Measurements from ENCODE around the gene ANXA5.
"Not testable (repeated sequence)": the region's sequence is repeated elsewhere in the genome, so short reads cannot be mapped to it uniquely, and the experiment has no call there.

ANXA5 gene

DNA sequence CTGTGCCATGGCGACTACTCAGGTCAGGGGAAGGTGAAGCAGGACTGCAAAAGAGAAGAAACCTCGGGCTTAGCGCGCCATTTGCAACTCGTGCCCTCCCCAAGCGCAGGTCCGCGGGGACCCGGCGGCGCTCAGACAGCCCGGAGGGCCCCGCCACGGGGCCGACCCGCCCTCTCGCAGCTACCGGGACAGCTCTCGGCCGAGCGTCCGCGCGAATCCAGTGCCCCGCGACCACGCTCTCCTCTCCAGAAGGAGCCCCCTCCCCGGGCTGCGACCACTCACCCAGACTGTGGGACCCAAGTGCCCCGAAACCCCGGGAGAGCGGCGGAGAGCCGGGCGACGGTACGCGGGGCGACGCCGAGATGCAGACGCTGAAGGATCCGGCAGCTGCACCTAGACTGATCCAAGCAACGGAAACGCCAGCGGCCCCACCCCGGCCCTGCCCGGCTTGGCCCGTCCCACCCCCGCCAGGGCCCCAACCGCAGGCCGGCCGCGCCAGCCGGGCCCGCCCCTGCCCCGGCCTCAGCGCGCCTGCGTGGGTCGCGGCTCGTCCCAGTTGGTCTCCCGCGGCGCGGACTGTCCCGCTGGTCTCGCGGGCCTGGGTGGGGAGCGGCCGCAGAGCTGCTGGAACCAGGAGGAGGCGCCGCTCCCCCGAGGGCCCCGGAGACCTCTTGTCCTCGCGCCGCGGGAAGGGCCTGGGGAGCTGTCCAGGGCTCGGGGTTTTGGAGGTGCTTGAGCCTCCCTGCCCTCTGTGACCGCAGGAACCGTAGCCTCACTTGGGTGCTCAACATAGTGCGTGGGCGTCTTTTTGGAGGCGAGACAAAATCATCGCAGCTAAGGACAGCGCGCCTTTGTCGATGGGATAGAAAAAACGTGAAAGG is at the start of gene ANXA5:
Gene ANXA5 (minus strand): TSS at position 400 of the 881 bp plus-strand sequence. CDS start 391 bp downstream, at position 9.
- peak; percentile 49 for DNase-seq

- DNase-seq = no peak
Observed at GRCh38 chr4:121742794-121743193, 46.0 kb upstream of the ANXA5 start.

DNA sequence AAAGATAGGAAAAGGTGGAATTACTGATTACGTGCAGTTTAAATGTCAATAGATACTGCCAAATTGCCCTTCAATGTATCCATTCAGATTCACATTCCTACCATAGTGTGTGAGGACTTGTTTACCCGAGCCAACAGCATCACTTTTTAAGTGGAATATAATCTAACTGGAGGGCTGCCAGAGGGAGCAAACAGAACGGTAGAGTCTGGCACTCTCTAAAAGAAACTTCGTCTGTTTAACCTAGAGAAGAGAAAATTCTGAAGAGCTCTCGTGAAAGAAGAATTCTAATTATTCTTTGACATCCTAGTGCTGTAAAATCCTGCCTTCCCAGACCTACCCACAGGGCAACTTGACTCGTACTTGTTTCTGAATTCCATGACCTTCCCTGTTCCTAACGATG is 45.0 kb upstream of the ANXA5 start:
- DNase-seq = no peak

DNA sequence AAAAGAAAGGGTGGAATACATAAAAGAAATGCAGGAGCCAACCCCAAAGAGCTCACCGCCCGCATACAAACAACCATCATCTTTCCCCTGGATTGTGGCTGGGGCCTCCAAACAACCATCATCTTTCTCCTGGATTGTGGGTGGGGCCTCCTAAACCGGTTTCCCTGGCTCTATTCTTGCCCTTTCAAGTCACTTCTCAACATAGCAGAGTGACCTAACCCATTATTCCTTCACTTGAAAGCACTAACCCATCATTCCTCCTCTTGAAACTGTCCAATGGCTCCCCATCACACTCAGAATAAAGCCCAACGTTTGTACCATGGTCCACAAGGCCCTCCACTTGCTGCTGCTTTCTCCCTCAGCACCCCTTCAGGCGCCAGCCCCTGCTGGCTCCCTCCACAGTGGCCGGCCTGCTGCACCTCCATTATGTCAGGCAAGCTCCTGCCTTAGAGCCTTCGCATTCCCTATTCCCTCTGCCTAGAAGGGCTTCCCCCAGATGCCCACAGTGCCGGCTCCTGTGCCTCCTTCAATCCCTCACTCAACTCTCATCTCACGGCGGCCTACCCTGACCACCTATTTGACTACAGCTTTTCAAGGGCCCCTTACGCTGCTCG is 44.1 kb upstream of the ANXA5 start:
- no peak for DNase-seq

- DNase-seq = no peak
Observed at GRCh38 chr4:121739575-121739974, 42.8 kb upstream of the ANXA5 start.

GRCh38 chr4:121738780-121739535 is 42.2 kb upstream of the ANXA5 start:
- DNase-seq = no peak

GRCh38 chr4:121737846-121738554 is 41.2 kb upstream of the ANXA5 start:
- DNase-seq = no peak

- DNase-seq = no peak
Observed at GRCh38 chr4:121736735-121737351, 40.1 kb upstream of the ANXA5 start.

- no peak for DNase-seq
Observed at GRCh38 chr4:121734571-121734970, 37.8 kb upstream of the ANXA5 start.

- no peak for DNase-seq
Observed at GRCh38 chr4:121733942-121734341, 37.2 kb upstream of the ANXA5 start.

GRCh38 chr4:121729753-121730152 is 33.0 kb upstream of the ANXA5 start:
- DNase-seq = not testable (repeated sequence)

GRCh38 chr4:121728798-121729226 is 32.0 kb upstream of the ANXA5 start:
- no peak for DNase-seq

GRCh38 chr4:121728066-121728465 is 31.3 kb upstream of the ANXA5 start:
- DNase-seq = no peak

GRCh38 chr4:121726642-121727268 is 30.0 kb upstream of the ANXA5 start:
- DNase-seq = no peak

- DNase-seq = no peak
Observed at GRCh38 chr4:121724671-121725070, 27.9 kb upstream of the ANXA5 start.

- no peak for DNase-seq
Observed at GRCh38 chr4:121721700-121722099, 24.9 kb upstream of the ANXA5 start.

DNA sequence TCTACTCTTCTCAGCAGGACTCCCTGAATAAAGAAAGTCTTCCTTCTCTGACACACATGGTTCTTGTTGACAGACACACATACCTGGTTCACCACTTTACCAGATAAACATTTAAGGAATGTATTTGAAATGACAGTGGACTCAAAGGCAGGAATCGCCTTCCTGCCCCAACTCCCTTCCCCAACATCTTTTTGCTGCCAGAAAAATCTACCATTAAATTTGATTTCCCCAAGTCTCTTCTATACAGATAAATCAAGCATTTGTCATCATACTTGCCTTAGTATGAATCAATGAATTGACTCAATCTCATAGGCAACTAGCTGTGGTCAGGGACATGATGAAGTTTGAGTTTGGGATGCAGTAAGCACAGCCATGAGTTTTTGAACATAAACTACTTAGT is 23.3 kb upstream of the ANXA5 start:
- no peak for DNase-seq

DNA sequence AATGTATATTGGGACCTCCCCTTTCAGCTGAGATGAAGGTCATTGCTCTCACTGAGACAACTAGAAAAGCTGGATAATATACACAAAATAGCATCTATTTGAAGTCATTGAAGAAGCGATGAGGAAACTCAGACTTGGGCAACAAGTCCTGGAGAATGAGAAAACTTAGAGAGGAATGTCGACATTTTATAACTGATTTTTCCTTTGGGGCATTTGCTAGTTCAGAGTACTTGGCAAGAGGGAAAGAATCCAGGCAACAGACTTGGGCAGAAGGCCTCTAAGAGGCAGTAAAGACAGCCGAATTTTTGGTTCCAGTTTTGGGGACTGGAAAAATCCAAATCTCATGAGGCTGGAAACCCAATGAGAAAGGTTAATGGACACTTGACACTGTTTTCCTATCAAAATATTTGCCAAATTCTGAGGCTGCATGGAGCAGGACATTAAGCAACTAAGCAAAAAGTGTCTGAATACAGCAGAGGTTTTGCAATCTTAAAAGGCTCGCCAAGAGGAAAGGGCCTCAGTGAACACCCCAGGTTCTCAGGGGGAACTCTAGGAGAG is 21.0 kb upstream of the ANXA5 start:
- DNase-seq = no peak

DNA sequence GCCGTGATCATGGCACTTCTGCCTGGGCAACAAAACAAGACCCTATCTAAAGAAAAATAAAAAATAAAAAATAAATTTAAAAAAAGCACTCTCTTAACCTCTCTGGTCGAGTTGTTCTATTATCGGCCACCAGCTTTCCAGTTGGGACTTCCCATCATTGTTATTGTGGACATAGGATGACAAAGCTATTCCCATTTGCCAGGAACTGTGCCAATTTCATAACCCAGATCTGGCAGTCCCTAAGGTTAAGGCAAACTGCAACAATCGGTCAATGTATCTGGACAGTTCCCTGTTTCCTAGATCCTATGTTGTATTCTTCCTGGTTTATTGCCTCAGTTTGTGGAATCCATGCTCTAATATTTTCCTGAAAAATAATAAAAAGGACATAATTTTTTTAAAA is 17.8 kb upstream of the ANXA5 start:
- DNase-seq = no peak

- no peak for DNase-seq
Observed at GRCh38 chr4:121712783-121713182, 16.0 kb upstream of the ANXA5 start.

- no peak for DNase-seq
Observed at GRCh38 chr4:121712001-121712651, 15.3 kb upstream of the ANXA5 start.
